Smooth muscle cell (in vitro differentiated cells): ENCODE data around the gene DCP1A. TPM values are rescaled to one million over a fixed set of nuclear protein-coding genes. Genes with fewer than 3 reads are reported as not detected.

Source experiments
- DNase-seq: peaks from one replicate; lab custom pipeline; 2025; ENCODE audit not compliant: unreplicated experiment; lab: John Stamatoyannopoulos, UW
- H2AFZ ChIP-seq: fragments of 200-600 bp; sonication (generic); 2 replicates; pipeline ENCODE4 v1.6.0; 2016; ENCODE audit warnings: antibody characterized with exemption, low read depth, mild to moderate bottlenecking
- H3F3A ChIP-seq: fragments of 200-600 bp; sonication (generic); 2 replicates; pipeline ENCODE4 v1.6.0; 2017; ENCODE audit warnings: antibody characterized with exemption, low read depth
- H3K27ac ChIP-seq: fragments of 200-600 bp; sonication (generic); 2 replicates; pipeline ENCODE4 v1.5.1; 2016; ENCODE audit warnings: low read depth, mild to moderate bottlenecking
- H3K27me3 ChIP-seq: fragments of 200-600 bp; sonication (generic); 2 replicates; pipeline ENCODE4 v1.6.1; 2016; ENCODE audit warnings: low read depth, mild to moderate bottlenecking
- H3K36me3 ChIP-seq: fragments of 200-600 bp; sonication (generic); 2 replicates; pipeline ENCODE4 v1.5.1; 2016; ENCODE audit warnings: low read depth
- H3K4me1 ChIP-seq: fragments of 200-600 bp; sonication (generic); 2 replicates; pipeline ENCODE4 v1.5.1; 2016; ENCODE audit warnings: low read depth
- H3K4me2 ChIP-seq: fragments of 200-600 bp; sonication (generic); 2 replicates; pipeline ENCODE4 v1.6.0; 2016; ENCODE audit warnings: mild to moderate bottlenecking
- H3K4me3 ChIP-seq: fragments of 200-600 bp; sonication (generic); 2 replicates; pipeline ENCODE4 v1.5.1; 2016; ENCODE audit warnings: mild to moderate bottlenecking
- H3K79me2 ChIP-seq: fragments of 200-600 bp; sonication (generic); 2 replicates; pipeline ENCODE4 v1.6.0; 2016; ENCODE audit warnings: low read depth, mild to moderate bottlenecking
- H3K9ac ChIP-seq: fragments of 200-600 bp; sonication (generic); 2 replicates; pipeline ENCODE4 v1.6.0; 2016; ENCODE audit warnings: low read depth
- H3K9me3 ChIP-seq: fragments of 200-600 bp; sonication (generic); replicated peaks from 2 replicates; pipeline ENCODE4 v1.5.1; 2016; ENCODE audit warnings: low read depth
- H4K20me1 ChIP-seq: fragments of 200-600 bp; sonication (generic); 2 replicates; pipeline ENCODE4 v1.6.0; 2016; ENCODE audit warnings: low read depth
- CTCF ChIP-seq: fragments of 200-600 bp; sonication (generic); IDR thresholded peaks from 2 replicates; pipeline ENCODE4 v1.5.1; 2017; ENCODE audit warnings: borderline replicate concordance, mild to moderate bottlenecking, antibody characterized with exemption; ENCODE audit not compliant: insufficient read depth, poor library complexity, severe bottlenecking
- WGBS: methylation state at CpG from one replicate; pipeline ENCODE4 v1.1.7; 2016; ENCODE audit warnings: low lambda C conversion rate; 5-methylcytosine and 5-hydroxymethylcytosine counted together
- polyA plus RNA-seq: library from polyadenylated mRNA; unstranded; fragments of >200 nt; fragmentation: Nextera tagmentation; extraction: Ambion mirVana; gene quantifications from 2 replicates; pipeline ENCODE4 v1.2.1, GENCODE V29; 2016
- total RNA-seq: library from RNA; depleted of rRNA; stranded (reverse); fragments of >200 nt; gene quantifications from 2 replicates; pipeline ENCODE4 v1.2.3, GENCODE V29; 2014

Gene DCP1A
- total and polyA plus RNA-seq, 2 experiments from 2014 or later = 24.7 to 43.5 TPM

- no peak overlapping the region for H3K9ac ChIP-seq
- no peaks in the 10 kb centered on the region for H3K9me3 ChIP-seq
- H3F3A ChIP-seq = no peaks in the 10 kb centered on the region
- no peak overlapping the region for H3K4me3 ChIP-seq
- H3K36me3 ChIP-seq = peaks cover 32% of the 10 kb centered on the region
- H2AFZ ChIP-seq = no peak overlapping the region
- WGBS = 88% methylated on average over 1 of the region's 1 CpG
- no peak overlapping the region for H3K4me2 ChIP-seq
- no peaks in the 10 kb centered on the region for H3K4me1 ChIP-seq
- no peak for TF ChIP-seq CTCF
- peaks cover 48% of the 10 kb centered on the region for H4K20me1 ChIP-seq
- peaks cover 12% of the 10 kb centered on the region for H3K79me2 ChIP-seq
- no peak for DNase-seq
- no peaks in the 10 kb centered on the region for H3K27me3 ChIP-seq
- H3K27ac ChIP-seq = no peak overlapping the region
These were observed 34.5 kb downstream of the DCP1A start for GRCh38 chr3:53312832-53313231.

GRCh38 chr3:53311882-53312281, 35.5 kb downstream of the DCP1A start:
- no peak for TF ChIP-seq CTCF
- H3K27me3 ChIP-seq = no peaks in the 10 kb centered on the region
- peaks cover 9% of the 10 kb centered on the region for H3K79me2 ChIP-seq
- no peak overlapping the region for H3K9ac ChIP-seq
- H3K36me3 ChIP-seq = peaks cover 32% of the 10 kb centered on the region
- H4K20me1 ChIP-seq = peaks cover 48% of the 10 kb centered on the region
- H3K27ac ChIP-seq = no peak overlapping the region
- no peak overlapping the region for H3K4me2 ChIP-seq
- no peak overlapping the region for H2AFZ ChIP-seq
- no peaks in the 10 kb centered on the region for H3K4me1 ChIP-seq
- 92% methylated on average over 3 of the region's 3 CpGs for WGBS
- no peaks in the 10 kb centered on the region for H3K9me3 ChIP-seq
- H3F3A ChIP-seq = no peaks in the 10 kb centered on the region
- DNase-seq = no peak
- H3K4me3 ChIP-seq = no peak overlapping the region

- H2AFZ ChIP-seq = no peak overlapping the region
- WGBS = 98% methylated on average over 3 of the region's 3 CpGs
- no peak overlapping the region for H3K4me3 ChIP-seq
- H3K4me2 ChIP-seq = no peak overlapping the region
- H3K4me1 ChIP-seq = no peaks in the 10 kb centered on the region
- H3K9me3 ChIP-seq = no peaks in the 10 kb centered on the region
- H3F3A ChIP-seq = peaks cover 6% of the 10 kb centered on the region
- H4K20me1 ChIP-seq = peaks cover 22% of the 10 kb centered on the region
- peaks cover 14% of the 10 kb centered on the region for H3K36me3 ChIP-seq
- TF ChIP-seq CTCF = no peak
- H3K79me2 ChIP-seq = peaks cover 5% of the 10 kb centered on the region
- no peak overlapping the region for H3K27ac ChIP-seq
- DNase-seq = no peak
- no peaks in the 10 kb centered on the region for H3K27me3 ChIP-seq
- no peak overlapping the region for H3K9ac ChIP-seq
These were observed 43.4 kb downstream of the DCP1A start for GRCh38 chr3:53303957-53304356.

GRCh38 chr3:53303549-53303948, 43.8 kb downstream of the DCP1A start:
- H3K4me1 ChIP-seq = no peaks in the 10 kb centered on the region
- H2AFZ ChIP-seq = no peak overlapping the region
- H3K27ac ChIP-seq = no peak overlapping the region
- H3K79me2 ChIP-seq = peaks cover 5% of the 10 kb centered on the region
- TF ChIP-seq CTCF = no peak
- H3K9ac ChIP-seq = no peak overlapping the region
- no peak overlapping the region for H3K4me2 ChIP-seq
- H3K4me3 ChIP-seq = no peak overlapping the region
- no peaks in the 10 kb centered on the region for H3K9me3 ChIP-seq
- no peak for DNase-seq
- WGBS = 91% methylated on average over 3 of the region's 3 CpGs
- H3K27me3 ChIP-seq = no peaks in the 10 kb centered on the region
- H4K20me1 ChIP-seq = peaks cover 26% of the 10 kb centered on the region
- H3F3A ChIP-seq = peaks cover 6% of the 10 kb centered on the region
- H3K36me3 ChIP-seq = peaks cover 17% of the 10 kb centered on the region
